Parathyroid adenoma (tissue), 2 donors: ENCODE measurements around the gene SLC39A9.
"Not testable (repeated sequence)": the region's sequence is repeated elsewhere in the genome, so short reads cannot be mapped to it uniquely, and the experiment has no call there.

Source experiments
- H2AFZ ChIP-seq: fragments of 300-600 bp; sonication (generic); one replicate; pipeline ENCODE4 v1.7.0; 2017; ENCODE audit warnings: antibody characterized with exemption, mild to moderate bottlenecking
- H3K27ac ChIP-seq: fragments of 300-600 bp; sonication (generic); one replicate; pipeline ENCODE4 v1.7.0; 2017
- H3K27me3 ChIP-seq: fragments of 300-600 bp; sonication (generic); one replicate; pipeline ENCODE4 v1.7.0; 2017; ENCODE audit warnings: low read length; ENCODE audit not compliant: control insufficient read depth, insufficient read depth
- H3K36me3 ChIP-seq: fragments of 300-600 bp; sonication (generic); one replicate; pipeline ENCODE4 v1.7.0; 2017; ENCODE audit warnings: low read length; ENCODE audit not compliant: control insufficient read depth, insufficient read depth
- H3K4me1 ChIP-seq: fragments of 300-600 bp; sonication (generic); one replicate; pipeline ENCODE4 v1.7.0; 2017; ENCODE audit warnings: control low read depth
- H3K4me2 ChIP-seq: fragments of 300-600 bp; sonication (generic); one replicate; pipeline ENCODE4 v1.7.0; 2017; ENCODE audit warnings: low read length
- H3K4me3 ChIP-seq: fragments of 300-600 bp; sonication (generic); one replicate; pipeline ENCODE4 v1.7.0; 2017; ENCODE audit warnings: low read depth, low read length
- H3K79me2 ChIP-seq: fragments of 300-600 bp; sonication (generic); one replicate; pipeline ENCODE4 v1.7.0; 2017; ENCODE audit warnings: control low read depth
- H3K9ac ChIP-seq: fragments of 300-600 bp; sonication (generic); one replicate; pipeline ENCODE4 v1.7.0; 2017; ENCODE audit warnings: mild to moderate bottlenecking
- H3K9me3 ChIP-seq: fragments of 300-600 bp; sonication (generic); one replicate; pipeline ENCODE4 v1.7.0; 2017; ENCODE audit warnings: low read length; ENCODE audit not compliant: control insufficient read depth
- TF ChIP-seq, protein P1 (sequence below): fragments of 300-600 bp; sonication (generic); IDR thresholded peaks from one replicate; pipeline ENCODE4 v1.7.0; 2017; ENCODE audit warnings: antibody characterized with exemption, mild to moderate bottlenecking
- donor health status: primary hyperparathyroidism.

The SLC39A9 gene

DNA sequence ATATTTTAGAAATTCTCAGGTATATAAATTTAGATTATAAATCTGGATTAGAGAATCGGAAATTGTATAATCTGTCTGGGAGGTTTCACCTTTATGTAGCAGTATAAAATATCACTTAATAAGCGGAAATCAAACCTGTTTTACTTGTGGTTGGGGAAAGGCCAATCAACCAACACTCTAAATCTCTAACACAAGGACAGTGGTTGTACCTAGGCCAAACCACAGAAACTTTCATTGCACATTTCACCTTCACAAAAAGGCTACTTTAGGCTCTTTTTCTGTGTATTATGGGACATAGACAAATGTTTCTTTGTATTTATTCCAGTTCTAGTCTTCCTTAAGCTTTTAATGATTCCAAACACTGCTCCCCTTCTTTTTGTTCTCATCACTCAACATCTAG is 20.2 kb upstream of the SLC39A9 start:
- Histone ChIP-seq H3K36me3 (no peaks in the 10 kb centered on the region), H3K9me3 (no peaks in the 10 kb centered on the region), H3K79me2 (peaks cover 9% of the 10 kb centered on the region), H3K4me2 (no peak overlapping the region), H2AFZ (no peak overlapping the region), H3K4me3 (no peak overlapping the region), H3K27ac (peak overlapping the region; percentile 45), H3K27me3 (no peaks in the 10 kb centered on the region), H3K4me1 (peaks cover 2% of the 10 kb centered on the region), H3K9ac (no peak overlapping the region)
- TF ChIP-seq, protein P1, sequence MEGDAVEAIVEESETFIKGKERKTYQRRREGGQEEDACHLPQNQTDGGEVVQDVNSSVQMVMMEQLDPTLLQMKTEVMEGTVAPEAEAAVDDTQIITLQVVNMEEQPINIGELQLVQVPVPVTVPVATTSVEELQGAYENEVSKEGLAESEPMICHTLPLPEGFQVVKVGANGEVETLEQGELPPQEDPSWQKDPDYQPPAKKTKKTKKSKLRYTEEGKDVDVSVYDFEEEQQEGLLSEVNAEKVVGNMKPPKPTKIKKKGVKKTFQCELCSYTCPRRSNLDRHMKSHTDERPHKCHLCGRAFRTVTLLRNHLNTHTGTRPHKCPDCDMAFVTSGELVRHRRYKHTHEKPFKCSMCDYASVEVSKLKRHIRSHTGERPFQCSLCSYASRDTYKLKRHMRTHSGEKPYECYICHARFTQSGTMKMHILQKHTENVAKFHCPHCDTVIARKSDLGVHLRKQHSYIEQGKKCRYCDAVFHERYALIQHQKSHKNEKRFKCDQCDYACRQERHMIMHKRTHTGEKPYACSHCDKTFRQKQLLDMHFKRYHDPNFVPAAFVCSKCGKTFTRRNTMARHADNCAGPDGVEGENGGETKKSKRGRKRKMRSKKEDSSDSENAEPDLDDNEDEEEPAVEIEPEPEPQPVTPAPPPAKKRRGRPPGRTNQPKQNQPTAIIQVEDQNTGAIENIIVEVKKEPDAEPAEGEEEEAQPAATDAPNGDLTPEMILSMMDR, result no peak

GRCh38 chr14:69387311-69387710 is 11.2 kb upstream of the SLC39A9 start:
- H3K4me2 ChIP-seq, result no peak overlapping the region
- peaks cover 46% of the 10 kb centered on the region for H3K79me2 ChIP-seq
- no peak overlapping the region for H2AFZ ChIP-seq
- no peaks in the 10 kb centered on the region for H3K9me3 ChIP-seq
- H3K27ac ChIP-seq, result no peak overlapping the region
- H3K4me3 ChIP-seq, result no peak overlapping the region
- TF ChIP-seq, protein P1, result no peak
- H3K36me3 ChIP-seq, result no peaks in the 10 kb centered on the region
- H3K4me1 ChIP-seq, result peaks cover 4% of the 10 kb centered on the region
- H3K9ac ChIP-seq, result no peak overlapping the region
- H3K27me3 ChIP-seq, result no peaks in the 10 kb centered on the region

- H3K36me3 ChIP-seq, H3K9me3 ChIP-seq, H2AFZ ChIP-seq, H3K27me3 ChIP-seq, H3K27ac ChIP-seq, H3K4me3 ChIP-seq, H3K4me2 ChIP-seq, H3K9ac ChIP-seq, H3K4me1 ChIP-seq: not testable (repeated sequence)
- H3K79me2 ChIP-seq, result peaks cover 57% of the 10 kb centered on the region
Observed at GRCh38 chr14:69391400-69391799, 7.1 kb upstream of the SLC39A9 start.

DNA sequence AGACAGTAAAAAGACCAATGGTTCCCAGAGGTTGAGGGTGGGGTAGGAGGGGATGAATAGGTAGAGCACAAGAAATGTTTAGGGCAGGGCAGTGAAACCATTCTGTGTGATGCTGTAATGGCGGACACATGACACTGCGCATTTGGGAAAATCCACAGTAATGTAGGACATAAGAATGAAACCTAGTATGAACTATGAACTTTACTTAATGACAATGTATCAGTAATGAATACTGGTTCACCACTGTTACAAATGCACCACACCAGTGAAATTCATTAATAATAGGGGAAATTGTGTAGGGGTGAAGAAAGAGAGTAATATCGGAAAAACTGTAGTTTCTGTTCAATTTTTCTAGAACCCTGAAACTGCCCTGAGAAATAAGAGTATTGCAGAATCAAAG is 6.0 kb upstream of the SLC39A9 start:
- Histone ChIP-seq H3K4me3 (no peak overlapping the region), H3K4me2 (no peak overlapping the region), H3K9me3 (no peaks in the 10 kb centered on the region), H3K9ac (no peak overlapping the region), H3K79me2 (peaks cover 61% of the 10 kb centered on the region), H3K36me3 (no peaks in the 10 kb centered on the region), H3K27me3 (no peaks in the 10 kb centered on the region), H3K4me1 (peaks cover 7% of the 10 kb centered on the region), H3K27ac (no peak overlapping the region), H2AFZ (no peak overlapping the region)
- TF ChIP-seq, protein P1, result no peak

DNA sequence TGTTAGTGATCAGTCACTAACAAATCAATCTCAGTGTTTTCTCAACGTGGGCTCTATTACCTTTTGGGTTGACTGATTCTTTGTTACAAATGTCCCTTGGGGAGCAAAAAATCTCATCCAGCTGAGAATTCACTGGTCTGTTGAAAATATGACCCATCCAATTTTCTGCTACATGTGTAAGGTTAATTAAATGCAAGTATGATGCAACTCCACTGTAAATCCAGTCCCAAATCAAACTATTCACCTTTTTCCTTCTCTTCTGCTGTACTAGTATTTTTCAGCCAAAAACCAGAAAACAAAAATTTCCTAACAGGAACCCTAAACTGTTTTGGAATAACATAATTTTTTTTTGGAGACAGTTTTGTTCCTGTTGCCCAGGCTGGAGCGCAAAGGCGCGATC is 2.6 kb upstream of the SLC39A9 start:
- Histone ChIP-seq H3K4me1 (peaks cover 18% of the 10 kb centered on the region), H2AFZ (no peak overlapping the region), H3K27me3 (no peaks in the 10 kb centered on the region), H3K9me3 (no peaks in the 10 kb centered on the region), H3K9ac (no peak overlapping the region), H3K4me3 (no peak overlapping the region), H3K79me2 (peaks cover 61% of the 10 kb centered on the region), H3K27ac (no peak overlapping the region), H3K4me2 (no peak overlapping the region), H3K36me3 (no peaks in the 10 kb centered on the region)
- TF ChIP-seq, protein P1, result no peak
